Activated CD8-positive, alpha-beta T cell treated with anti-CD3 and anti-CD28 coated beads for 36 hours (primary cell): ENCODE measurements around the gene TMEM203. TPM values are rescaled to one million over a fixed set of nuclear protein-coding genes. Genes with fewer than 3 reads are reported as not detected.

ENCODE experiments used
- ATAC-seq: fragments of 200-7000 bp; cut with Tn5 transposase; one replicate; pipeline ENCODE4 v1.10.0; 2021; ENCODE audit warnings: mild to moderate bottlenecking, moderate library complexity
- CTCF ChIA-PET: fragments of 350-600 bp; sonication (Branson Sonifier 250); formaldehyde crosslinking; loops from one replicate; lab custom pipeline; 2021; ENCODE audit warnings: antibody characterized with exemption; lab: Charles Lee
- POLR2A ChIA-PET: fragments of 350-600 bp; sonication (Branson Sonifier 250); formaldehyde crosslinking; loops from one replicate; lab custom pipeline; 2021; ENCODE audit warnings: antibody characterized with exemption; lab: Charles Lee
- DNase-seq: peaks from one replicate; pipeline ENCODE4 v3.0.0-alpha.2; 2020
- H3K27ac Mint-ChIP-seq: one replicate; pipeline ENCODE4 v1.8.0; 2021; ENCODE audit warnings: mild to moderate bottlenecking, mixed read lengths
- H3K27me3 Mint-ChIP-seq: one replicate; pipeline ENCODE4 v1.8.0; 2021; ENCODE audit warnings: mixed read lengths
- H3K36me3 Mint-ChIP-seq: one replicate; pipeline ENCODE4 v1.8.0; 2021; ENCODE audit warnings: low read depth, mixed read lengths
- H3K4me1 Mint-ChIP-seq: one replicate; pipeline ENCODE4 v1.8.0; 2021; ENCODE audit warnings: low read depth, mixed read lengths
- H3K4me3 Mint-ChIP-seq: one replicate; pipeline ENCODE4 v1.8.0; 2021; ENCODE audit warnings: mild to moderate bottlenecking, moderate library complexity, mixed read lengths
- H3K9me3 Mint-ChIP-seq: one replicate; pipeline ENCODE4 v1.8.0; 2021; ENCODE audit warnings: mixed read lengths
- intact Hi-C: fragments of 100-400 bp; cut with micrococcal nuclease; formaldehyde crosslinking; loops from one replicate; pipeline ENCODE4 v1.10.0; 2022
- total RNA-seq, 2 experiments: library from RNA; stranded (reverse); gene quantifications; one replicate each; pipeline ENCODE4 v1.2.3, GENCODE V29; 2021
- TF ChIP-seq, protein P1 (sequence below): fragments of 200-600 bp; IDR thresholded peaks from one replicate; pipeline ENCODE4 v1.8.0; 2022; ENCODE audit warnings: antibody characterized with exemption, mild to moderate bottlenecking

The TMEM203 gene
- total RNA-seq, 2 experiments from 2014 or later: 29.4 to 29.9 TPM

GRCh38 chr9:137234055-137234697 is 28.7 kb upstream of the TMEM203 start:
- ChIA-PET CTCF (interaction anchor here (1.1 to 1.3 kb wide), 2 partner anchors 45 to 106 kb away, joined by 3 read pairs; partner anchors contain the start of genes ANAPC2 and SSNA1), POLR2A (interaction anchor here (1.2 kb wide), 1 partner anchor 28 kb away, joined by 3 read pairs; no protein-coding TSS in a partner anchor)
- TF ChIP-seq, protein P1, sequence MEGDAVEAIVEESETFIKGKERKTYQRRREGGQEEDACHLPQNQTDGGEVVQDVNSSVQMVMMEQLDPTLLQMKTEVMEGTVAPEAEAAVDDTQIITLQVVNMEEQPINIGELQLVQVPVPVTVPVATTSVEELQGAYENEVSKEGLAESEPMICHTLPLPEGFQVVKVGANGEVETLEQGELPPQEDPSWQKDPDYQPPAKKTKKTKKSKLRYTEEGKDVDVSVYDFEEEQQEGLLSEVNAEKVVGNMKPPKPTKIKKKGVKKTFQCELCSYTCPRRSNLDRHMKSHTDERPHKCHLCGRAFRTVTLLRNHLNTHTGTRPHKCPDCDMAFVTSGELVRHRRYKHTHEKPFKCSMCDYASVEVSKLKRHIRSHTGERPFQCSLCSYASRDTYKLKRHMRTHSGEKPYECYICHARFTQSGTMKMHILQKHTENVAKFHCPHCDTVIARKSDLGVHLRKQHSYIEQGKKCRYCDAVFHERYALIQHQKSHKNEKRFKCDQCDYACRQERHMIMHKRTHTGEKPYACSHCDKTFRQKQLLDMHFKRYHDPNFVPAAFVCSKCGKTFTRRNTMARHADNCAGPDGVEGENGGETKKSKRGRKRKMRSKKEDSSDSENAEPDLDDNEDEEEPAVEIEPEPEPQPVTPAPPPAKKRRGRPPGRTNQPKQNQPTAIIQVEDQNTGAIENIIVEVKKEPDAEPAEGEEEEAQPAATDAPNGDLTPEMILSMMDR: no peak
- Mint-ChIP-seq H3K4me3 (no peak overlapping the region), H3K36me3 (peaks cover 3% of the 10 kb centered on the region), H3K27ac (no peak overlapping the region), H3K9me3 (no peaks in the 10 kb centered on the region), H3K4me1 (peaks cover 12% of the 10 kb centered on the region), H3K27me3 (peaks cover 10% of the 10 kb centered on the region)
- no peak for DNase-seq
- no peak for ATAC-seq
- intact Hi-C loops: no loop called here

GRCh38 chr9:137233143-137233980 is 27.9 kb upstream of the TMEM203 start:
- Mint-ChIP-seq H3K36me3 (no peaks in the 10 kb centered on the region), H3K27ac (no peak overlapping the region), H3K9me3 (no peaks in the 10 kb centered on the region), H3K4me1 (peaks cover 7% of the 10 kb centered on the region), H3K27me3 (peaks cover 10% of the 10 kb centered on the region), H3K4me3 (no peak overlapping the region)
- DNase-seq (no peak), ATAC-seq (no peak)
- ChIA-PET POLR2A (no interaction called here), CTCF (interaction anchor here (1.1 kb wide), 1 partner anchor 45 kb away, joined by 3 read pairs; the partner anchor contains the start of genes ANAPC2 and SSNA1)
- TF ChIP-seq, protein P1: no peak
- intact Hi-C loops: no loop called here

- no peaks in the 10 kb centered on the region for H3K9me3 Mint-ChIP-seq
- H3K36me3 Mint-ChIP-seq: no peaks in the 10 kb centered on the region
- ATAC-seq: no peak
- intact Hi-C loops: no loop called here
- peaks cover 7% of the 10 kb centered on the region for H3K4me1 Mint-ChIP-seq
- TF ChIP-seq, protein P1: no peak
- ChIA-PET POLR2A (no interaction called here), CTCF (no interaction called here)
- H3K27me3 Mint-ChIP-seq: peaks cover 11% of the 10 kb centered on the region
- DNase-seq: no peak
- H3K27ac Mint-ChIP-seq: no peak overlapping the region
- no peak overlapping the region for H3K4me3 Mint-ChIP-seq
Observed at GRCh38 chr9:137232510-137232909, 27.1 kb upstream of the TMEM203 start.

- no peak overlapping the region for H3K27ac Mint-ChIP-seq
- no peak overlapping the region for H3K4me3 Mint-ChIP-seq
- DNase-seq: no peak
- peaks cover 11% of the 10 kb centered on the region for H3K27me3 Mint-ChIP-seq
- H3K36me3 Mint-ChIP-seq: no peaks in the 10 kb centered on the region
- POLR2A ChIA-PET: no interaction called here
- ATAC-seq: no peak
- intact Hi-C loops: no loop called here
- CTCF ChIA-PET: no interaction called here
- TF ChIP-seq, protein P1: no peak
- H3K4me1 Mint-ChIP-seq: peaks cover 6% of the 10 kb centered on the region
- no peaks in the 10 kb centered on the region for H3K9me3 Mint-ChIP-seq
Observed at GRCh38 chr9:137232101-137232500, 26.7 kb upstream of the TMEM203 start.
